Heart left ventricle (tissue), 13 donors: ENCODE results near the gene DPYSL3.

Experiments
- CTCF ChIP-seq, 12 donors: fragments of 200-600 bp; sonication (generic) in 4 of 12; IDR thresholded peaks; one replicate each; pipeline versions ENCODE4 v1.5.0 to v1.8.0; 2018 to 2022; ENCODE audit warnings: antibody characterized with exemption in 12 of 12, mild to moderate bottlenecking in 5 of 12
- POLR2A ChIP-seq, 2 donors: fragments of 450-650 bp; IDR thresholded peaks; one replicate each; pipeline ENCODE4 v1.6.1; 2017; ENCODE audit warnings: antibody characterized with exemption in 2 of 2, mild to moderate bottlenecking in 2 of 2, moderate library complexity in 2 of 2
- donor health status: ischemic (EF 13 %, LVEDD 7.1; RV severe dilation, severe dysfunction).
- donor health status: DM: no; HTN: yes; CAD: no.
- donor health status: DM: no; HTN: no; CAD: no.
- donor health status: ischemic (EF 25% LVEDD 6.9; RV normal size, moderate dysfunction).
- donor health status: ischemic (EF 25% LVEDD 5.7; RV mildly dilated, moderate dysfunction).
- donor health status: ischemic (EF 35%, LVEDD 5.7; RV mildly dilated, moderate dysfunction).
- donor health status: nonischemic (EF 11% LVEDD 7.7; RV severe dilation, severe dysfunction).
- donor health status: DM: yes; HTN: yes; CAD: no.
- donor health status: PGD.
- donor health status: ischemic (EF 29% LVEDD 5.4; RV normal size, mild dysfunction).
- donor health status: nonischemic (EF 23%, LVEDD 6.1; RV moderate dilation, normal function).

DNA sequence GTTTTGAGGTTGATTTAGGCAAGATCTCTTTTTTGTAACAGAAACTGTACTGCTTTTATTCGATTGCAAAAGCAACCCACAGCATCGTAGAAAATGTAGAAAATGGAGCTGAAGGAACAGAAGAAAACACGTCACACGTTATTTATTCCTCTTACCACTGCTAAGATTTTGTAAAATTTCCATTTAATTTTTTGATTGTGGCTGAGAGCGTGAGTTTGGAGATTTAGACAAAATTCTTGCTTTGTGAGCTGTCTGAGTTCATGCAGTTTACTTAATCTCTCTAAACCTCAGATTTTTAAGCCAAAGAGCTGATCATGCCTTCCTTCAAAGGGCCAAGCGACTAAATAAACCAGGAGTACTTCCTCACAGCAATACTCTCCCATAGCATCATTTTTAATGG is 24.8 kb downstream of the DPYSL3 start:
- TF ChIP-seq CTCF (IDR thresholded peaks at IDR 0.05) (no peak), POLR2A (IDR thresholded peaks at IDR 0.05) (no peak)
